Hematopoietic multipotent progenitor cell (in vitro differentiated cells): ENCODE measurements around the gene FOXRED1. TPM values are rescaled to one million over a fixed set of nuclear protein-coding genes. Genes with fewer than 3 reads are reported as not detected.
A peak's percentile ranks its signal among the peaks of the same experiment; 100 is the strongest.
"Not testable (repeated sequence)": the region's sequence is repeated elsewhere in the genome, so short reads cannot be mapped to it uniquely, and the experiment has no call there.

Source experiments
- DNase-seq, 3 donors: peaks; one replicate each; pipeline ENCODE4 v3.0.0-alpha.2; 2011 to 2015; ENCODE audit warnings: low read depth in 2 of 3, low spot score in 2 of 3
- total RNA-seq: library from RNA; depleted of rRNA; stranded (reverse); fragments of >200 nt; gene quantifications from one replicate; pipeline ENCODE4 v1.2.3, GENCODE V29; 2012

Gene FOXRED1
- total RNA-seq, 1 donor, result 17.2 TPM

GRCh38 chr11:126268361-126268707 is 620 bp upstream of the FOXRED1 start:
- peak in 1 of 3 donors; percentile 12 for DNase-seq

GRCh38 chr11:126277322-126277721 is 8.4 kb downstream of the FOXRED1 start:
- no peak for DNase-seq

GRCh38 chr11:126277780-126278179 is 8.8 kb downstream of the FOXRED1 start:
- no peak for DNase-seq

GRCh38 chr11:126279191-126279590 is 10.2 kb downstream of the FOXRED1 start:
- no peak for DNase-seq

GRCh38 chr11:126280595-126280994 is 11.6 kb downstream of the FOXRED1 start:
- no peak for DNase-seq

- DNase-seq, result no peak
Observed at GRCh38 chr11:126281245-126281644, 12.3 kb downstream of the FOXRED1 start.

- no peak for DNase-seq
Observed at GRCh38 chr11:126281666-126282175, 12.8 kb downstream of the FOXRED1 start.

- DNase-seq, result peak in 2 of 3 donors; percentile 32 to 36
Observed at GRCh38 chr11:126282361-126282735, 13.4 kb downstream of the FOXRED1 start.

GRCh38 chr11:126282736-126283591 is 14.0 kb downstream of the FOXRED1 start, which contains the start of gene TIRAP:
TSS of gene TIRAP (plus strand) at chr11:126283093. CDS start at chr11:126290895, 7,802 bp downstream.
- peak in 2 of 3 donors; percentile 50 to 54 for DNase-seq

GRCh38 chr11:126284829-126285228 is 15.9 kb downstream of the FOXRED1 start:
- DNase-seq, result peak in 2 of 3 donors; percentile 80 to 87

GRCh38 chr11:126288237-126288636 is 19.3 kb downstream of the FOXRED1 start:
- no peak for DNase-seq

- DNase-seq, result no peak
Observed at GRCh38 chr11:126290887-126291286, 21.9 kb downstream of the FOXRED1 start.

- DNase-seq, result no peak
Observed at GRCh38 chr11:126293726-126294125, 24.8 kb downstream of the FOXRED1 start.

- no peak for DNase-seq
Observed at GRCh38 chr11:126297004-126297403, 28.1 kb downstream of the FOXRED1 start.

GRCh38 chr11:126303623-126304456 is 34.9 kb downstream of the FOXRED1 start, which contains the start of gene DCPS:
TSS of gene DCPS (plus strand) at chr11:126304060. CDS start at chr11:126304081, 21 bp downstream.
- peak; percentile 69 to 85 (median 83) for DNase-seq

GRCh38 chr11:126304457-126305075 is 35.6 kb downstream of the FOXRED1 start:
- DNase-seq, result no peak

GRCh38 chr11:126305699-126306098 is 36.7 kb downstream of the FOXRED1 start:
- no peak for DNase-seq

- DNase-seq, result peak in 2 of 3 donors; percentile 70 to 86
Observed at GRCh38 chr11:126307706-126308105, 38.8 kb downstream of the FOXRED1 start.

- no peak for DNase-seq
Observed at GRCh38 chr11:126308271-126308671, 39.3 kb downstream of the FOXRED1 start.

GRCh38 chr11:126308771-126309170 is 39.8 kb downstream of the FOXRED1 start:
- DNase-seq, result not testable (repeated sequence)
